GM12872 (cell line): ENCODE data around the gene GPM6B.

Source experiments
- CTCF ChIP-seq: IDR thresholded peaks from 3 replicates; pipeline ENCODE4 v1.5.1; 2011; ENCODE audit warnings: low read depth, mild to moderate bottlenecking, low read length, moderate library complexity; ENCODE audit not compliant: insufficient read depth

GPM6B gene

DNA sequence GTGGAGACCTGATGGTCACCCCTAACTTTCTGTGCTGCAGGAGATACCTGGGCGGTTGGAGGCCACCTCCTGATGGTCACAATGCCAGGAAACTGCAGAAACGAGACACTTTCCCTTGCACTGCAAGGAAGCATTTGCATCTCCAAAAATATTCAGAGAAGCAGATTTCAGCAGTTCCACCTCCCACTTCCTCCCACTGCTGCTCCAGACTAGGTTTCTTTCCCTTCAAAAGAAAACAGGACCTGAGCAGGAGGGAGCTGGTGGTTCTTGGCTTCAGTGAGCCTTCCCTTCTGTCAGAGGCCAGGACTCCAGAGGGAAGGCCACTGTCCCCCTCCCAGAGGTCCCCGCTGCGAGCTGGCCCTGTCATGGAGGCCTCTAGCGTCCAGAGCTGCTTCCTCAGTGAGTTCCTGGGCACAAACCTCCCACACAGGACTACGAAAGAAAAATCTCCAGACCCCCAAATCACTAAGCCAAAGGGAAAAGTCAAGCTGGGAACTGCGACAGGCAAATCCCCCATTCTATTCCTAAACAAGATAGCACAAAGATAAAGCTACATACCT, 35.9 kb downstream of the GPM6B start:
- TF ChIP-seq CTCF: no peak

DNA sequence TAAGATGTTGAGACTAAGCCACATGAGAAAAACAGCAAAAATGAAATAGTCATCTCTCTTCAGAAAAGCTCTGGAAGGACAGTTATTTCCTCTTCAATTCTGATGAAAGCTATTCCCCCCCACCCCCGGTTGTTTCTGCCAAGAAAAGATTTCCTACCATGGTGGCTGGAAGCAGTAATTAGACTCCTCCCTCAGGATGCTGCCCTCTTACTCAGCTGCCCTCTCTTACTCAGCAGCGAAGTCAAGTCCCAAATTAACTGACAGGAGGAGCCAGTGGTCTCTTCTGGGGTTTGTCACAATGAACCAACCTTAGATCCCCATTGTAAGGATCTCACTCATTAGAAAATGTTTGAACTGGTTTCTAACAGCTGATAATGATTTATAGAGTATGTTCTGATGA, 38.0 kb downstream of the GPM6B start:
- no peak for TF ChIP-seq CTCF

GRCh38 chrX:13776387-13776786, 40.5 kb downstream of the GPM6B start:
- no peak for TF ChIP-seq CTCF

DNA sequence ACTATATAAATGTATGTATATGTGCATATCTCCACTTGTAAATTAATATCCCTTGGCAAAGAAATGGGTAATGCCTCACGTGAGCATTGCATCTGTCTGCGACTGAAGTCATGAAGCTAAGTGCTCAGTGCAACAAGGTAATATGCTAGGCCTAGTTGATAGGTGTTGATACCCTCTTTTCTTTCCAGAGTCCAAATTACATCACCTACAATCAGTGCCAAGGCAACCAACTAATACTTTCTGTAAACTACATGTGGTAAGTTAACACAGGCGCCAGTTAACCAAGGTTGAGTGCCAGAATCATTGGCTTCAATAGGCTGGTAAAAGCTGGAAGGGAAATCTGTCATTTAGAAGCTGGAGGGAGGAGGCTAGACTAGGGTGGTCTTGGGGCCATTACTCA, 41.1 kb downstream of the GPM6B start:
- no peak for TF ChIP-seq CTCF

DNA sequence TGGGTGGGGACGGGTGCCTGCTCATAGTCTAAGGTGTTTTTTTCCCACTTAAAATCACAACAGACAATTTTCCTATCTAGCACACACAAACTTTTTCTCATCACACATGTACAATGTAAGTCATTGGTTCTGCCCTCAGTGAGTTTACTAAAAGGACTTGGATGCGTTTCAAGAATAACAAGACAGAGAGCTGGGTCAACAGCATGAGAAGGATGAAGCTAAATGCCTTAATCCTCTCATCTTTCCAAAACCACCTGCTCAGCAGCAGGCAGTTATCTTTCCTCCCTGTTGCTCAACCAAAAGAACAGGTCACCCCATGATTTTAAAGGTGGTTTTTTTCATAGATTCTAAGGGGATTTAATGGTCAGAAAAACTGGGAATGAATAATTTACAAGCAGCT, 42.2 kb downstream of the GPM6B start:
- TF ChIP-seq CTCF: no peak

GRCh38 chrX:13770013-13770535, 46.8 kb downstream of the GPM6B start:
- TF ChIP-seq CTCF: no peak

GRCh38 chrX:13768939-13769338, 48.0 kb downstream of the GPM6B start:
- no peak for TF ChIP-seq CTCF
